ENCODE measurements around the gene MOB1A. TPM values are rescaled to one million over a fixed set of nuclear protein-coding genes. Genes with fewer than 3 reads are reported as not detected.

The MOB1A gene
- total and polyA plus RNA-seq, 2 of the 8 experiments (the other 6 are each of a cell fraction or from before 2014, with no cell fraction given): 21.6 to 91.7 TPM

DNA sequence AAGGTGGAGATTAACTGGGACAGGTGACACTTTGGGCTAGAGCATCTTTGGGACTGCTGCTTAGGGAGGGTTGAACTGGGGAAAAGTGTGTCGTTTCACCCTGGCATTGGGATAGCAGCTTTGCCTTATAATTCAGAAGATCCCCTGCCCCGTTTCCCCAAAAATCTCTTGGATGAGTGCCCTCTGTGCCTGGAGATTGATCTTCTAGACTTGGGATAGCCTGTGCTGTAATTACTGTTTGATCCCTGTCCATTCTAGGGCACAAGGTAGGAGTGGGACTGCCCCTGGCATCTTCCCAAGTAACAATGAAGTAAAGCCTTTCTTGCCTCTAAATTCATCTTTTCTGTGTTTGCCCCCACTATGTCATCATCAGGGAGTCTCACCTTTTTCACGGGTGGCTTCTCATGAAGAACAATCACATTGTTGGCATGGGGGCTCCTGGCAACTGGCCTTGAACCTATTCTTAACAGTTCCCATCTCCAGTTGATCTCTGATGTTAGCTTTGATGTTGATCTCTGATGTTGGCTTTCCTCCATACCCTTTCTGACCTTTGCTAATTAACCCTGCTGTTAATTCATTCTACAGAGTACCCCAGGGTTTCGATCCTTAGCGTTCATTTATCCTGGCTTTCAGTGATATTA, 41.3 kb upstream of the MOB1A start:
- Histone ChIP-seq H3K27ac (ENCODE audit: low read depth, low read length) (no peak overlapping the region), H2BK20ac (ENCODE audit: low read length) (no peak overlapping the region), H4K8ac (ENCODE audit: extremely low read depth, insufficient read depth, low read length) (no peak overlapping the region), H4K91ac (replicated peaks; ENCODE audit: insufficient read length, low read length) (no peak overlapping the region), H3K79me2 (ENCODE audit: control insufficient read depth in 1 of 2, insufficient read depth in 2 of 2, low read length in 2 of 2) (0 out of 4 replicates have a peak, but pooled peaks cover 0 to 3% of the 10 kb centered on the region in 2 experiments), H3K56ac (replicated peaks; ENCODE audit: insufficient read length, low read depth, low read length) (no peak overlapping the region), H2BK120ac (replicated peaks; ENCODE audit: low read depth, low read length) (no peak overlapping the region), H3K79me1 (ENCODE audit: low read depth, low read length) (no peaks in the 10 kb centered on the region), H3K36me3 (ENCODE audit: control insufficient read depth in 2 of 4, insufficient read depth in 4 of 4, low read length in 3 of 4) (peaks cover 0 to 51% (median 24%) of the 10 kb centered on the region in 4 experiments; a peak in 6 of 8 replicates), H2BK15ac (ENCODE audit: low read length) (no peak overlapping the region), H2AFZ (ENCODE audit: low read length) (no peak overlapping the region), H4K20me1 (replicated peaks in 1 of 2; ENCODE audit: control insufficient read depth in 1 of 2, insufficient read depth in 2 of 2, low read length in 2 of 2) (peaks cover 2 to 5% of the 10 kb centered on the region in 2 experiments), H2BK12ac (ENCODE audit: low read depth, low read length) (no peak overlapping the region), H3K9me3 (ENCODE audit: insufficient read depth in 2 of 2, low read depth in 1 of 2, low read length in 1 of 2) (no peaks in the 10 kb centered on the region), H3K9ac (replicated peaks in 1 of 4; ENCODE audit: extremely low read depth in 1 of 4, low read depth in 3 of 4, low read length in 3 of 4) (no peak overlapping the region), H3K14ac (ENCODE audit: insufficient read length) (no peak overlapping the region), H2AK5ac (ENCODE audit: low read depth, low read length) (no peak overlapping the region), H4K5ac (ENCODE audit: insufficient read length, low read depth, low read length) (no peak overlapping the region), H3K4ac (replicated peaks; ENCODE audit: insufficient read length, low read depth, low read length) (no peak overlapping the region), H3K4me2 (ENCODE audit: insufficient read depth in 1 of 2, low read depth in 2 of 2, low read length in 2 of 2) (no peak overlapping the region), H3K18ac (ENCODE audit: extremely low read depth, low read length) (no peak overlapping the region), H3K4me1 (replicated peaks in 1 of 4; ENCODE audit: control insufficient read depth in 3 of 4, insufficient read depth in 4 of 4, low read length in 3 of 4) (no peaks in the 10 kb centered on the region), H3K27me3 (replicated peaks in 1 of 4; ENCODE audit: control insufficient read depth in 3 of 4, extremely low read depth in 1 of 4, insufficient read depth in 3 of 4, low read length in 3 of 4) (no peaks in the 10 kb centered on the region), H2BK5ac (ENCODE audit: low read depth, low read length) (no peak overlapping the region), H3K23me2 (ENCODE audit: low read depth, low read length) (no peaks in the 10 kb centered on the region), H3K23ac (ENCODE audit: insufficient read length) (no peak overlapping the region), H3K4me3 (ENCODE audit: extremely low read depth in 1 of 4, insufficient read depth in 2 of 4, low read depth in 3 of 4, low read length in 4 of 4) (no peak overlapping the region)
- ChIA-PET POLR2A (ENCODE audit: partially characterized antibody) (interaction anchor here (1.6 to 72.1 kb wide), 4 partner anchors 9 to 42 kb away, joined by 3 to 2699 read pairs (median 82); partner anchors contain the start of genes BOLA3, MOB1A and MTHFD2), CTCF (ENCODE audit: partially characterized antibody) (no interaction called here)
- 94% methylated on average over 5 of the region's 5 CpGs; no CpG with 5 or more reads in 1 of the 2 experiments for WGBS, 2 experiments (ENCODE audit: extremely low coverage in 1 of 2, insufficient coverage in 1 of 2, insufficient read length in 1 of 2, insufficient replicate concordance in 2 of 2, low coverage in 1 of 2, low lambda C conversion rate in 2 of 2, missing lambda C conversion rate in 1 of 2)
- peak in 1 of 2 experiments; percentile 39 for DNase-seq (ENCODE audit: low read depth in 1 of 2, low spot score in 2 of 2)
- FAIRE-seq: no peak
- TF ChIP-seq POLR2AphosphoS5 (IDR thresholded peaks at IDR 0.05; ENCODE audit: low read depth, low read length): peak; percentile 77; the same call in 1 of the 2 replicates

All from H1 (cell line).